ENCODE data around the gene MFN2. TPM values are rescaled to one million over a fixed set of nuclear protein-coding genes. Genes with fewer than 3 reads are reported as not detected.

Gene MFN2
- total RNA-seq, 2 experiments from 2014 or later, result 52.5 to 71.6 TPM

GRCh38 chr1:12060500-12060899 lies 80.3 kb downstream of the MFN2 start:
- intact Hi-C loops (cut with DNase I, micrococcal nuclease), result loop anchor here in 1 of 2 experiments (1.0 to 5.0 kb wide), 2 partner anchors 13 to 153 kb away; no protein-coding TSS in a partner anchor
- no peak overlapping the region for H3K4me3 Mint-ChIP-seq
- peaks cover 2% of the 10 kb centered on the region for H3K9me3 Mint-ChIP-seq (ENCODE audit: low read depth)
- H3K4me1 Mint-ChIP-seq, result peaks cover 68% of the 10 kb centered on the region
- DNase-seq (no peak), ATAC-seq (no peak)
- H3K27ac Mint-ChIP-seq, result no peak overlapping the region
- H3K36me3 Mint-ChIP-seq (ENCODE audit: low read depth), result peaks cover 10% of the 10 kb centered on the region
- peaks cover 27% of the 10 kb centered on the region for H3K27me3 Mint-ChIP-seq
- ChIA-PET POLR2A (interaction anchor here (2.4 kb wide), 1 partner anchor 152 kb away, joined by 10 read pairs; no protein-coding TSS in a partner anchor), CTCF (no interaction called here)

Small RNA genes lying within 50 kb of the gene (microRNA-seq; reads per million reads assigned to microRNA genes)
- 1.4 reads per million for gene MIR6729 (ENCODE audit: borderline replicate concordance)

Other genes starting within 250 kb of the MFN2 start
- gene AGTRAP, start 244.3 kb upstream of the MFN2 start, total RNA-seq, result 10 to 100 TPM; 13.2 to 13.3 TPM
- not detected for gene C1orf167, start 218.3 kb upstream of the MFN2 start, total RNA-seq
- 10 to 100 TPM; 11.2 to 11.6 TPM for gene MTHFR, start 174.5 kb upstream of the MFN2 start, total RNA-seq
- 1 to 10 TPM; 9.4 to 9.5 TPM for gene CLCN6, start 174.3 kb upstream of the MFN2 start, total RNA-seq
- gene NPPA, start 132.7 kb upstream of the MFN2 start, total RNA-seq, result not detected
- gene NPPB, start 121.5 kb upstream of the MFN2 start, total RNA-seq, result not detected
- gene KIAA2013, start 54.0 kb upstream of the MFN2 start, total RNA-seq, result 10 to 100 TPM; 21.0 to 23.1 TPM
- gene PLOD1, start 45.7 kb upstream of the MFN2 start, total RNA-seq, result 10 to 100 TPM; 11.7 to 11.9 TPM
- 10 to 100 TPM; 30.2 to 31.5 TPM for gene MIIP, start 39.1 kb downstream of the MFN2 start, total RNA-seq
- gene TNFRSF8, start 82.9 kb downstream of the MFN2 start, total RNA-seq, result 10 to 100 TPM; 15.7 to 16.3 TPM
- gene TNFRSF1B, start 186.5 kb downstream of the MFN2 start, total RNA-seq, result 100 to 1,000 TPM; 107 to 116 TPM
- 10 to 100 TPM; 20.6 to 22.9 TPM for gene VPS13D, start 249.6 kb downstream of the MFN2 start, total RNA-seq